Thyroid gland (tissue), 4 donors: ENCODE measurements around the gene ATXN7L1.

Experiments
- CTCF ChIP-seq, 6 experiments: fragments of 200-600 bp in 3 of 6; fragments of 450-650 bp in 3 of 6; sonication (generic) in 3 of 6; IDR thresholded peaks; one replicate each; pipeline ENCODE4 v1.5.1; 2016 to 2019; ENCODE audit warnings: antibody characterized with exemption in 6 of 6, mild to moderate bottlenecking in 2 of 6, inconsistent platforms in 1 of 6, moderate library complexity in 1 of 6
- POLR2A ChIP-seq, 2 donors: fragments of 450-650 bp; IDR thresholded peaks; one replicate each; pipeline ENCODE4 v1.6.1; 2017; ENCODE audit warnings: antibody characterized with exemption in 2 of 2, mild to moderate bottlenecking in 2 of 2, moderate library complexity in 1 of 2

- TF ChIP-seq CTCF (IDR thresholded peaks at IDR 0.05) (no peak), POLR2A (IDR thresholded peaks at IDR 0.05) (no peak)
Observed at GRCh38 chr7:105796365-105796764, 80.0 kb downstream of the ATXN7L1 start.
